Measurements from ENCODE around the gene OR10D3.

Gene OR10D3, protein sequence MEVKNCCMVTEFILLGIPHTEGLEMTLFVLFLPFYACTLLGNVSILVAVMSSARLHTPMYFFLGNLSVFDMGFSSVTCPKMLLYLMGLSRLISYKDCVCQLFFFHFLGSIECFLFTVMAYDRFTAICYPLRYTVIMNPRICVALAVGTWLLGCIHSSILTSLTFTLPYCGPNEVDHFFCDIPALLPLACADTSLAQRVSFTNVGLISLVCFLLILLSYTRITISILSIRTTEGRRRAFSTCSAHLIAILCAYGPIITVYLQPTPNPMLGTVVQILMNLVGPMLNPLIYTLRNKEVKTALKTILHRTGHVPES

GRCh38 chr11:124183068-124183467 lies at the start of gene OR10D3:
Gene OR10D3 (plus strand): TSS chr11:124183345. CDS start chr11:124185270, 1,925 bp downstream.
- no peak for DNase-seq (ENCODE audit: insufficient read length, low spot score)
- FAIRE-seq, result no peak

GRCh38 chr11:124143034-124143433 lies 40.1 kb upstream of the OR10D3 start:
- DNase-seq (ENCODE audit: insufficient read length, low spot score), result no peak
- TF ChIP-seq, protein P1, sequence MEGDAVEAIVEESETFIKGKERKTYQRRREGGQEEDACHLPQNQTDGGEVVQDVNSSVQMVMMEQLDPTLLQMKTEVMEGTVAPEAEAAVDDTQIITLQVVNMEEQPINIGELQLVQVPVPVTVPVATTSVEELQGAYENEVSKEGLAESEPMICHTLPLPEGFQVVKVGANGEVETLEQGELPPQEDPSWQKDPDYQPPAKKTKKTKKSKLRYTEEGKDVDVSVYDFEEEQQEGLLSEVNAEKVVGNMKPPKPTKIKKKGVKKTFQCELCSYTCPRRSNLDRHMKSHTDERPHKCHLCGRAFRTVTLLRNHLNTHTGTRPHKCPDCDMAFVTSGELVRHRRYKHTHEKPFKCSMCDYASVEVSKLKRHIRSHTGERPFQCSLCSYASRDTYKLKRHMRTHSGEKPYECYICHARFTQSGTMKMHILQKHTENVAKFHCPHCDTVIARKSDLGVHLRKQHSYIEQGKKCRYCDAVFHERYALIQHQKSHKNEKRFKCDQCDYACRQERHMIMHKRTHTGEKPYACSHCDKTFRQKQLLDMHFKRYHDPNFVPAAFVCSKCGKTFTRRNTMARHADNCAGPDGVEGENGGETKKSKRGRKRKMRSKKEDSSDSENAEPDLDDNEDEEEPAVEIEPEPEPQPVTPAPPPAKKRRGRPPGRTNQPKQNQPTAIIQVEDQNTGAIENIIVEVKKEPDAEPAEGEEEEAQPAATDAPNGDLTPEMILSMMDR (IDR thresholded peaks at IDR 0.05; ENCODE audit: insufficient read depth, missing control alignments), result no peak
- FAIRE-seq, result no peak

More at GRCh38 chr11:124183068-124183467, at the start of gene OR10D3:
- TF ChIP-seq, protein P1 (IDR thresholded peaks at IDR 0.05; ENCODE audit: insufficient read depth, missing control alignments), result no peak

DNA sequence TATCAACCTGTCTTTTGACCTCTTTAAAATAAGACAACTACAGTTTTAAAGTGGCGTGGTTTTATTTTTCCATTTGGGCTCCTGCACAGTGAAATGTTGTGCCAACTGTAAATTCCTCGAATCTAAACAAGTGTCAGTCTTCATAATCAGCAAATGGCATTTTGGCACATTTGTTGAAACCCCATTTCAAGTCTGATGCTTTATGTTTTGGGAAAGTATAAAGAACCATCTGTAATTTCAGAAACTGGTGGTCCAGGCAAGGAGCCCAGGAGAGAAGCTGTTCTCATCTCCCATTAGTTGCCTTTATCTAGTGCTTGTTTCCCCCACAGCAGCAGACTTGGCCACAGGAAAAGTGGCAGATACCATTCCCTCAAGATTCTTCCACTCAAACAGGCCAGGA lies 35.2 kb upstream of the OR10D3 start:
- DNase-seq (ENCODE audit: insufficient read length, low spot score), result no peak
- no peak for FAIRE-seq
- TF ChIP-seq, protein P1 (IDR thresholded peaks at IDR 0.05; ENCODE audit: insufficient read depth, missing control alignments), result no peak

DNA sequence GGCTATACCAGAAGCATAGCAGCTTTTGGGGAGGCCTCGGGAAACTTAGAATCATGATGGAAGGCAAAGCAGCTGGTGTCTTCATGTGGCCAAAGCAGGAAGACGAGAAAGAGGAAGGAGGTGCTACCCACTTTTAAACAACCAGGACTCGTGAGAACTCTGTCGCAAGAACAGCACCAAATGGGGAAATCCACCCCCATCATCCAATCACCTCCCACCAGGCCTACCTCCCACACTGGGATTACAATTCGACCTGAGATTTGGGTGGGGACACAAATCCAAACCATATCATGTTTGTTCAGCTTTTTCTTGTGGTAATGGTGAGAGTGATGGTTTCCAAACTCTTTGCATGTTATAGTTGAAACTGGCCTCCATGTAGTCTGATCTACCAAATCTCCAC lies 32.5 kb upstream of the OR10D3 start:
- TF ChIP-seq, protein P1 (IDR thresholded peaks at IDR 0.05; ENCODE audit: insufficient read depth, missing control alignments), result no peak
- FAIRE-seq (no peak), DNase-seq (ENCODE audit: insufficient read length, low spot score) (no peak)

GRCh38 chr11:124152770-124153407 lies 30.3 kb upstream of the OR10D3 start:
- no peak for FAIRE-seq

GRCh38 chr11:124153821-124154220 lies 29.3 kb upstream of the OR10D3 start:
- FAIRE-seq (no peak), DNase-seq (ENCODE audit: insufficient read length, low spot score) (no peak)
- TF ChIP-seq, protein P1 (IDR thresholded peaks at IDR 0.05; ENCODE audit: insufficient read depth, missing control alignments), result no peak

More at GRCh38 chr11:124152770-124153407, 30.3 kb upstream of the OR10D3 start:
- TF ChIP-seq, protein P1 (IDR thresholded peaks at IDR 0.05; ENCODE audit: insufficient read depth, missing control alignments), result no peak
- DNase-seq (ENCODE audit: insufficient read length, low spot score), result no peak

DNA sequence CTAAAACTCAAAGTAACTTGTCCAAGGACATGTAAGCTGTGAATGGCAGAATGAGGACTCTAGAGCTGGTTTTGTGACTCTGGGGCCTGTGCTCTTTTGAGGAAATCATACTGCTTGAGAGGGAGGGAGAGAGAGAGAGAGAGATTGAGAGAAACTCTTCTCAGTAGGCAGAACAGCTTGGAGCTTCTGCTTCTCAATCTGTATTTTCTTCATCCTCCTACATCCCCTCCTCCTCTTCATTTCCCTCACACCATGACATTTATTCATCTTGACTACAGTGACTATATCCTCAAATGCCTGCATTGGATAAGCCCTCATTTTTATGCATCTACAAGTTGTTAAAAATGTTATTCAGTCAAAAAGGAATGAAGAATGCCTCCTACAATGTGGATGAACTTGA lies 23.7 kb upstream of the OR10D3 start:
- TF ChIP-seq, protein P1 (IDR thresholded peaks at IDR 0.05; ENCODE audit: insufficient read depth, missing control alignments), result no peak
- DNase-seq (ENCODE audit: insufficient read length, low spot score) (no peak), FAIRE-seq (no peak)
